ENCODE measurements around the gene SET. TPM values are rescaled to one million over a fixed set of nuclear protein-coding genes. Genes with fewer than 3 reads are reported as not detected.

Gene SET
- total RNA-seq, 2 experiments from 2014 or later, result 598 to 701 TPM

- no peak for TF ChIP-seq CTCF (conservative IDR thresholded peaks at IDR 0.05; ENCODE audit: low read length)
- no peak for TF ChIP-seq EZH2phosphoT487 (IDR thresholded peaks at IDR 0.05; ENCODE audit: borderline replicate concordance, low read depth, low read length)
- intact Hi-C loops (cut with micrococcal nuclease; ENCODE audit: unreplicated experiment), result no loop called here
- H3K36me3 ChIP-seq (ENCODE audit: insufficient read depth, low read length), result no peaks in the 10 kb centered on the region
- H3K4me2 ChIP-seq (ENCODE audit: low read length), result no peak overlapping the region
- no peak for DNase-seq (ENCODE audit: low spot score)
- no peaks in the 10 kb centered on the region for H4K20me1 ChIP-seq (ENCODE audit: insufficient read depth, low read length)
- H3K9me2 ChIP-seq (ENCODE audit: insufficient read depth, low read length), result no peaks in the 10 kb centered on the region
- no peak overlapping the region for H3K27ac ChIP-seq (ENCODE audit: low read depth, low read length, poor library complexity, severe bottlenecking)
- BruUV-seq (replicated peaks), result no TSS peak
- H3K9me3 ChIP-seq (ENCODE audit: low read length), result no peaks in the 10 kb centered on the region
- H2AFZ ChIP-seq (ENCODE audit: low read length), result no peak overlapping the region
- ChIA-PET POLR2A (no interaction called here), CTCF (ENCODE audit: unreplicated experiment) (no interaction called here)
- peaks cover 5% of the 10 kb centered on the region for H3K4me1 ChIP-seq (ENCODE audit: insufficient read depth, low read length, poor library complexity, severe bottlenecking)
- H3K79me2 ChIP-seq (ENCODE audit: insufficient read depth, low read depth, low read length), result no peaks in the 10 kb centered on the region
- H3K4me3 ChIP-seq (ENCODE audit: low read depth, low read length, poor library complexity, severe bottlenecking), result no peak overlapping the region
Observed at GRCh38 chr9:128669786-128670185, 19.2 kb upstream of the SET start.

GRCh38 chr9:128675382-128675781, 13.6 kb upstream of the SET start:
- Histone ChIP-seq H3K9me2 (ENCODE audit: insufficient read depth, low read length) (no peaks in the 10 kb centered on the region), H2AFZ (ENCODE audit: low read length) (no peak overlapping the region), H3K9me3 (ENCODE audit: low read length) (no peaks in the 10 kb centered on the region), H3K4me2 (ENCODE audit: low read length) (no peak overlapping the region), H3K4me3 (ENCODE audit: low read depth, low read length, poor library complexity, severe bottlenecking) (no peak overlapping the region), H3K4me1 (ENCODE audit: insufficient read depth, low read length, poor library complexity, severe bottlenecking) (peaks cover 19% of the 10 kb centered on the region), H3K79me2 (ENCODE audit: insufficient read depth, low read depth, low read length) (no peaks in the 10 kb centered on the region), H3K27ac (ENCODE audit: low read depth, low read length, poor library complexity, severe bottlenecking) (no peak overlapping the region), H4K20me1 (ENCODE audit: insufficient read depth, low read length) (no peaks in the 10 kb centered on the region), H3K36me3 (ENCODE audit: insufficient read depth, low read length) (peaks cover 5% of the 10 kb centered on the region; the same call in 1 of the 2 replicates)
- ChIA-PET POLR2A (interaction anchor here (0.5 kb wide), 1 partner anchor 98 kb away, joined by 4 read pairs; no protein-coding TSS in a partner anchor), CTCF (ENCODE audit: unreplicated experiment) (interaction anchor here (0.5 kb wide), 1 partner anchor 126 kb away, joined by 3 read pairs; no protein-coding TSS in a partner anchor)
- intact Hi-C loops (cut with micrococcal nuclease; ENCODE audit: unreplicated experiment), result no loop called here
- no TSS peak for BruUV-seq (replicated peaks)
- TF ChIP-seq CTCF (conservative IDR thresholded peaks at IDR 0.05; ENCODE audit: low read length), result no peak
- no peak for TF ChIP-seq EZH2phosphoT487 (IDR thresholded peaks at IDR 0.05; ENCODE audit: borderline replicate concordance, low read depth, low read length)
- DNase-seq (ENCODE audit: low spot score), result no peak

DNA sequence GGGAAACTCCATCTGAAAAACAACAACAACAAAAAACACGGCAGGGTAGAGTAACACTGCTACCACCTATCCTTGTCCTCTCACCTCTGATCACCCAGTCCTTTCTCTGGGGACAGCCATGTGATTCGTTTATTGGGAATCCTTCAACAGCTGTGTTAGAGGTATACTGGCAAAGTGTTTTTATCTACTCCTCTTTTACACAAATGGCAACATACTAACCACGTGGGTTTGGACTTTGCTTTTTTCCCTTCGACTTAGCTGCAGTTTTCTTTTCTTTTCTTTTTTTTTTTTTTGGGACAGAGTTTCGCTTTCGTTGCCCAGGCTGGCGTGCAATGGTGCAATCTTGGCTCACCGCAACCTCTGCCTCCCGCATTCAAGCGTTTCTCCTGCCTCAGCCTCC, 11.2 kb upstream of the SET start:
- TF ChIP-seq EZH2phosphoT487 (IDR thresholded peaks at IDR 0.05; ENCODE audit: borderline replicate concordance, low read depth, low read length) (no peak), CTCF (conservative IDR thresholded peaks at IDR 0.05; ENCODE audit: low read length) (no peak)
- H3K36me3 ChIP-seq (ENCODE audit: insufficient read depth, low read length), result peaks cover 12% of the 10 kb centered on the region
- peaks cover 27% of the 10 kb centered on the region for H3K4me1 ChIP-seq (ENCODE audit: insufficient read depth, low read length, poor library complexity, severe bottlenecking)
- no peak for DNase-seq (ENCODE audit: low spot score)
- intact Hi-C loops (cut with micrococcal nuclease; ENCODE audit: unreplicated experiment), result no loop called here
- H3K27ac ChIP-seq (ENCODE audit: low read depth, low read length, poor library complexity, severe bottlenecking), result no peak overlapping the region
- no peak overlapping the region for H2AFZ ChIP-seq (ENCODE audit: low read length)
- H3K4me2 ChIP-seq (ENCODE audit: low read length), result no peak overlapping the region
- no peaks in the 10 kb centered on the region for H4K20me1 ChIP-seq (ENCODE audit: insufficient read depth, low read length)
- peaks cover 7% of the 10 kb centered on the region; the same call in 1 of the 2 replicates for H3K79me2 ChIP-seq (ENCODE audit: insufficient read depth, low read depth, low read length)
- H3K4me3 ChIP-seq (ENCODE audit: low read depth, low read length, poor library complexity, severe bottlenecking), result no peak overlapping the region
- POLR2A ChIA-PET, result interaction anchor here (0.6 kb wide), 1 partner anchor 42 kb away, joined by 3 read pairs; no protein-coding TSS in a partner anchor
- H3K9me3 ChIP-seq (ENCODE audit: low read length), result no peaks in the 10 kb centered on the region
- H3K9me2 ChIP-seq (ENCODE audit: insufficient read depth, low read length), result no peaks in the 10 kb centered on the region
- CTCF ChIA-PET (ENCODE audit: unreplicated experiment), result no interaction called here
- BruUV-seq (replicated peaks), result no TSS peak

Measured in OCI-LY7 (cell line).